MM.1S (cell line): ENCODE measurements around the gene NELFA.

ENCODE experiments used
- DNase-seq: peaks from one replicate; pipeline ENCODE4 v3.0.0-alpha.2; 2015
- H2AFZ ChIP-seq: fragments of 300-600 bp; sonication (generic); 2 replicates; pipeline ENCODE4 v1.6.0; 2016; ENCODE audit warnings: antibody characterized with exemption, low read length
- H3F3A ChIP-seq: fragments of 300-600 bp; sonication (generic); 2 replicates; pipeline ENCODE4 v1.6.1; 2016; ENCODE audit warnings: mild to moderate bottlenecking, antibody characterized with exemption, low read length, moderate library complexity, mixed read lengths; ENCODE audit not compliant: insufficient read depth
- H3K27ac ChIP-seq: fragments of 300-600 bp; sonication (generic); 2 replicates; pipeline ENCODE4 v1.5.1; 2016; ENCODE audit warnings: mild to moderate bottlenecking, low read length
- H3K27me3 ChIP-seq: fragments of 300-600 bp; sonication (generic); replicated peaks from 2 replicates; pipeline ENCODE4 v1.6.0; 2016; ENCODE audit warnings: low read length; ENCODE audit not compliant: insufficient read depth
- H3K36me3 ChIP-seq: fragments of 300-600 bp; sonication (generic); replicated peaks from 2 replicates; pipeline ENCODE4 v1.6.1; 2016; ENCODE audit warnings: mild to moderate bottlenecking, low read length, mixed read lengths; ENCODE audit not compliant: insufficient read depth
- H3K4me1 ChIP-seq: fragments of 300-600 bp; sonication (generic); 2 replicates; pipeline ENCODE4 v1.6.1; 2016; ENCODE audit warnings: low read length, mixed read lengths
- H3K4me2 ChIP-seq: fragments of 300-600 bp; sonication (generic); 2 replicates; pipeline ENCODE4 v1.6.0; 2016; ENCODE audit warnings: low read depth, low read length
- H3K4me3 ChIP-seq: fragments of 300-600 bp; sonication (generic); 2 replicates; pipeline ENCODE4 v1.5.1; 2016; ENCODE audit warnings: low read length, mixed read lengths
- H3K79me2 ChIP-seq: fragments of 300-600 bp; sonication (generic); 2 replicates; pipeline ENCODE4 v1.6.1; 2016; ENCODE audit warnings: mixed run types, low read length, mixed read lengths
- H3K9ac ChIP-seq: fragments of 300-600 bp; sonication (generic); 2 replicates; pipeline ENCODE4 v1.6.1; 2016; ENCODE audit warnings: low read length, mixed read lengths
- H3K9me2 ChIP-seq: fragments of 300-600 bp; sonication (generic); replicated peaks from 2 replicates; pipeline ENCODE4 v1.6.1; 2016; ENCODE audit warnings: mild to moderate bottlenecking, low read length, mixed read lengths; ENCODE audit not compliant: insufficient read depth
- H3K9me3 ChIP-seq: fragments of 300-600 bp; sonication (generic); replicated peaks from 2 replicates; pipeline ENCODE4 v1.6.1; 2016; ENCODE audit warnings: mild to moderate bottlenecking, low read length, mixed read lengths; ENCODE audit not compliant: insufficient read depth
- H4K20me1 ChIP-seq: fragments of 300-600 bp; sonication (generic); 2 replicates; pipeline ENCODE4 v1.6.1; 2016; ENCODE audit warnings: mild to moderate bottlenecking, low read length, moderate library complexity, mixed read lengths; ENCODE audit not compliant: insufficient read depth
- CTCF ChIP-seq: fragments of 300-600 bp; sonication (generic); IDR thresholded peaks from 2 replicates; pipeline ENCODE4 v1.5.1; 2016; ENCODE audit warnings: antibody characterized with exemption, low read length, mixed read lengths
- EZH2 ChIP-seq: fragments of 300-600 bp; sonication (generic); optimal IDR thresholded peaks from 2 replicates; pipeline ENCODE3; 2017; ENCODE audit warnings: low read depth, mild to moderate bottlenecking, antibody characterized with exemption, low read length, mixed read lengths
- EZH2phosphoT487 ChIP-seq: fragments of 300-600 bp; sonication (generic); IDR thresholded peaks from 2 replicates; pipeline ENCODE4 v1.6.1; 2018; ENCODE audit warnings: antibody characterized with exemption, low read length

Gene NELFA

GRCh38 chr4:1975391-1975801, 33.4 kb downstream of the NELFA start:
- H3K27ac ChIP-seq: no peak overlapping the region
- no peaks in the 10 kb centered on the region for H3K9me3 ChIP-seq
- no peak overlapping the region for H2AFZ ChIP-seq
- TF ChIP-seq EZH2phosphoT487 (no peak), EZH2 (no peak), CTCF (no peak)
- peaks cover 14% of the 10 kb centered on the region; the same call in 1 of the 2 replicates for H3K79me2 ChIP-seq
- no peak for DNase-seq
- H4K20me1 ChIP-seq: no peaks in the 10 kb centered on the region
- no peaks in the 10 kb centered on the region for H3K27me3 ChIP-seq
- no peaks in the 10 kb centered on the region; the same call in 1 of the 2 replicates for H3F3A ChIP-seq
- no peaks in the 10 kb centered on the region for H3K4me1 ChIP-seq
- no peak overlapping the region for H3K4me3 ChIP-seq
- peaks cover 20% of the 10 kb centered on the region for H3K36me3 ChIP-seq
- H3K9me2 ChIP-seq: no peaks in the 10 kb centered on the region
- no peak overlapping the region for H3K4me2 ChIP-seq
- H3K9ac ChIP-seq: no peak overlapping the region

- no peak for DNase-seq
- Histone ChIP-seq H3F3A (no peaks in the 10 kb centered on the region; the same call in 1 of the 2 replicates), H3K27me3 (no peaks in the 10 kb centered on the region), H3K27ac (no peak overlapping the region), H4K20me1 (no peaks in the 10 kb centered on the region), H3K4me3 (no peak overlapping the region), H3K9ac (no peak overlapping the region), H3K4me2 (no peak overlapping the region), H3K4me1 (no peaks in the 10 kb centered on the region), H3K36me3 (peaks cover 20% of the 10 kb centered on the region), H3K79me2 (peaks cover 14% of the 10 kb centered on the region; the same call in 1 of the 2 replicates), H2AFZ (no peak overlapping the region), H3K9me3 (no peaks in the 10 kb centered on the region), H3K9me2 (no peaks in the 10 kb centered on the region)
- TF ChIP-seq EZH2 (no peak), CTCF (no peak), EZH2phosphoT487 (no peak)
Observed at GRCh38 chr4:1974840-1975239, 33.9 kb downstream of the NELFA start.

GRCh38 chr4:1973661-1974060, 35.1 kb downstream of the NELFA start:
- no peaks in the 10 kb centered on the region for H3K27me3 ChIP-seq
- H3K27ac ChIP-seq: no peak overlapping the region
- DNase-seq: no peak
- peaks cover 14% of the 10 kb centered on the region; the same call in 1 of the 2 replicates for H3K79me2 ChIP-seq
- TF ChIP-seq EZH2: no peak
- no peak for TF ChIP-seq EZH2phosphoT487
- no peak for TF ChIP-seq CTCF
- H2AFZ ChIP-seq: no peak overlapping the region
- no peak overlapping the region for H3K9ac ChIP-seq
- H4K20me1 ChIP-seq: no peaks in the 10 kb centered on the region
- H3K9me3 ChIP-seq: no peaks in the 10 kb centered on the region
- H3F3A ChIP-seq: no peaks in the 10 kb centered on the region; the same call in 1 of the 2 replicates
- peaks cover 20% of the 10 kb centered on the region for H3K36me3 ChIP-seq
- no peak overlapping the region for H3K4me2 ChIP-seq
- no peak overlapping the region for H3K4me3 ChIP-seq
- H3K9me2 ChIP-seq: no peaks in the 10 kb centered on the region
- H3K4me1 ChIP-seq: no peaks in the 10 kb centered on the region
